SH-SY5Y (cell line): ENCODE measurements around the gene LTB4R2.

Source experiments
- GATA2 ChIP-seq: IDR thresholded peaks from 2 replicates; pipeline ENCODE4 v1.6.1; 2011; ENCODE audit warnings: mild to moderate bottlenecking, low read depth, low read length
- GATA3 ChIP-seq: IDR thresholded peaks from 2 replicates; pipeline ENCODE4 v1.6.1; 2011; ENCODE audit warnings: low read depth, mild to moderate bottlenecking, low read length, moderate library complexity

GRCh38 chr14:24279301-24280186, 30.4 kb upstream of the LTB4R2 start:
- TF ChIP-seq GATA3: no peak
- no peak for TF ChIP-seq GATA2
